HG03066 (cell line): ENCODE measurements around the gene MOGAT2.
"Not testable (repeated sequence)": the region's sequence is repeated elsewhere in the genome, so short reads cannot be mapped to it uniquely, and the experiment has no call there.

Experiments
- ATAC-seq: cut with Tn5 transposase; IDR thresholded peaks from one replicate; pipeline ENCODE4 v1.9.1; 2021; ENCODE audit warnings: low read depth; ENCODE audit not compliant: unreplicated experiment

The MOGAT2 gene

GRCh38 chr11:75748729-75749273, 31.2 kb downstream of the MOGAT2 start:
- not testable (repeated sequence) for ATAC-seq

- not testable (repeated sequence) for ATAC-seq
Observed at GRCh38 chr11:75754933-75755332, 37.3 kb downstream of the MOGAT2 start.

GRCh38 chr11:75757651-75758050, 40.0 kb downstream of the MOGAT2 start:
- ATAC-seq: no peak

GRCh38 chr11:75759832-75760231, 42.2 kb downstream of the MOGAT2 start:
- ATAC-seq: no peak

GRCh38 chr11:75760243-75760642, 42.6 kb downstream of the MOGAT2 start:
- ATAC-seq: no peak

- no peak for ATAC-seq
Observed at GRCh38 chr11:75760710-75761493, 43.3 kb downstream of the MOGAT2 start.

- no peak for ATAC-seq
Observed at GRCh38 chr11:75762158-75762557, 44.5 kb downstream of the MOGAT2 start.

- no peak for ATAC-seq
Observed at GRCh38 chr11:75762885-75763284, 45.2 kb downstream of the MOGAT2 start.

GRCh38 chr11:75763846-75764245, 46.2 kb downstream of the MOGAT2 start:
- ATAC-seq: no peak

GRCh38 chr11:75765116-75765515, 47.5 kb downstream of the MOGAT2 start:
- ATAC-seq: no peak

GRCh38 chr11:75766443-75767227, 49.0 kb downstream of the MOGAT2 start:
- ATAC-seq: no peak

- no peak for ATAC-seq
Observed at GRCh38 chr11:75767228-75767572, 49.6 kb downstream of the MOGAT2 start.

GRCh38 chr11:75767793-75768111, 50.1 kb downstream of the MOGAT2 start:
- no peak for ATAC-seq

- peak; percentile 67 for ATAC-seq
Observed at GRCh38 chr11:75768112-75768908, 50.7 kb downstream of the MOGAT2 start, which contains the start of gene DGAT2. Gene DGAT2, plus strand, starts transcription at chr11:75768778. Its CDS starts 214 bp downstream, at chr11:75768992.

GRCh38 chr11:75768909-75769771, 51.5 kb downstream of the MOGAT2 start:
- no peak for ATAC-seq

GRCh38 chr11:75770102-75770501, 52.5 kb downstream of the MOGAT2 start:
- ATAC-seq: no peak

GRCh38 chr11:75771646-75772410, 54.2 kb downstream of the MOGAT2 start:
- no peak for ATAC-seq

GRCh38 chr11:75773595-75774353, 56.1 kb downstream of the MOGAT2 start:
- peak; percentile 85 for ATAC-seq
